Lower leg skin (tissue), 3 donors: ENCODE measurements around the gene STXBP5L.

Experiments
- CTCF ChIP-seq, 3 donors: fragments of 450-650 bp; IDR thresholded peaks; one replicate each; pipeline ENCODE4 v1.5.1; 2016; ENCODE audit warnings: antibody characterized with exemption in 3 of 3, mild to moderate bottlenecking in 3 of 3, moderate library complexity in 2 of 3
- POLR2A ChIP-seq, 2 donors: fragments of 450-650 bp; IDR thresholded peaks; one replicate each; pipeline ENCODE4 v1.6.1; 2016 to 2017; ENCODE audit warnings: antibody characterized with exemption in 2 of 2, mild to moderate bottlenecking in 1 of 2, moderate library complexity in 1 of 2

DNA sequence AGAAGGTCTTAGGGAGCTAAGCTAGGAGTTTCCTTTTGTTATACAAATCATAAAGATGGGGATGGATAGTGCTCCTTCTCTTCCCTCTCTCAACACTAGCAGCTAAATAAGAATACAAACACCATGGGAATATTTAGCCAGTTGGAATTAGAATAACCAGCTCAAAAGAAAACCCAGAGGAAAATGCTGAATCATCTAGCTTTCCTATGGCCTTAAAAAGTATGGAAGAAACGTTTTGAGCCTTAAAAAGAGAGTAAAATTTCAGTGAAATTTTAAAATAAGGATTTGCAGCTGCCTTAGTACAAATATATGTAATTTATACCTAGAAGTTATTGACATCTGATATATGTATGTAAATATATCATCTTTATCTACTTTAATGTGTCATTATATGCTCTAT, 245.8 kb downstream of the STXBP5L start:
- TF ChIP-seq POLR2A (IDR thresholded peaks at IDR 0.05) (no peak), CTCF (IDR thresholded peaks at IDR 0.05) (no peak)
